Measurements from ENCODE around the gene PLEKHM3. TPM values are rescaled to one million over a fixed set of nuclear protein-coding genes. Genes with fewer than 3 reads are reported as not detected.

Gene PLEKHM3
- total RNA-seq, 6 donors from 2014 or later = 16.4 to 56.3 (median 28.6) TPM

DNA sequence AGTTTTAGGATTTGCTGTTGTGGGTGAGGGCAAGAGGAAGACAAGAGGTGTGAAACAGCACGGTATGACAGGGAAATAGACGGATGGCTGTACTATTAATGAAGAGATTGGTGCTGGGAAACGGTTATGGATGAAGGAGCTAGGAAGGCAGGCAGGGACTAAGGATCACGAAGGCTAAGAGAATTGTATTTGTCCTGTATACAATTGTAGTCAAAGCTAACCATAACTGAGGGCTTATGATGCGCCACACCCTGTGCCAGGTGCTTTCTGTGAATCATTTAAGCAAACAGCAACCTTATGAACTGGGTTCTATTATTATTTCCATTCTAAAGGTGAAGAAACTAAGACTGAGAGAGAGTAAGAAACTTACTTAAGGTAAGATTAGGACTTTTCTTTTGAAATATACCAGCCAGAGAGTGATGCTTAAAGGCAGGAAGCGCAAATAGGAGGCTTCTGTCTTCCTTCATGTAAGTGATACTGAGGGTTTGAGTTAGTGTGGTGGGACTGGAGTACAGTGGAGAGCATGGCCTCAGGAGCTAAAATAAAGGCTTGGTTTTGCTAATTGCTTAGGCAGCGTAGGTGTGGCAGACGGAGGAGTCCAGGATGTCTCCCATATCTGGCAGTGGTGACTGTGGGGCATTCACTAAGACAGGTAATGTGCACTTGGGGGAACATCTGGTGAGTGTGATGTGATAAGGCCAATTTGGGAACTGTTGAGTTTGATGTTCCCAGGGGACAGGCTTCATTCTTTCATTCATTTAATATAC lies 85.8 kb downstream of the PLEKHM3 start:
- no peaks in the 10 kb centered on the region for H3K9me3 ChIP-seq
- WGBS, 2 donors = 78 to 89% methylated on average over 8 of the region's 8 CpGs
- ATAC-seq (ENCODE audit: low FRiP score in 2 of 2) = no peak
- H3K27me3 ChIP-seq = no peaks in the 10 kb centered on the region
- peak overlapping the region in 1 of 4 donors; percentile 7 for H3K27ac ChIP-seq
- no peak for DNase-seq
- H3K4me1 ChIP-seq = peaks cover 6 to 35% (median 16%) of the 10 kb centered on the region in 4 donors
- TF ChIP-seq, protein P1, sequence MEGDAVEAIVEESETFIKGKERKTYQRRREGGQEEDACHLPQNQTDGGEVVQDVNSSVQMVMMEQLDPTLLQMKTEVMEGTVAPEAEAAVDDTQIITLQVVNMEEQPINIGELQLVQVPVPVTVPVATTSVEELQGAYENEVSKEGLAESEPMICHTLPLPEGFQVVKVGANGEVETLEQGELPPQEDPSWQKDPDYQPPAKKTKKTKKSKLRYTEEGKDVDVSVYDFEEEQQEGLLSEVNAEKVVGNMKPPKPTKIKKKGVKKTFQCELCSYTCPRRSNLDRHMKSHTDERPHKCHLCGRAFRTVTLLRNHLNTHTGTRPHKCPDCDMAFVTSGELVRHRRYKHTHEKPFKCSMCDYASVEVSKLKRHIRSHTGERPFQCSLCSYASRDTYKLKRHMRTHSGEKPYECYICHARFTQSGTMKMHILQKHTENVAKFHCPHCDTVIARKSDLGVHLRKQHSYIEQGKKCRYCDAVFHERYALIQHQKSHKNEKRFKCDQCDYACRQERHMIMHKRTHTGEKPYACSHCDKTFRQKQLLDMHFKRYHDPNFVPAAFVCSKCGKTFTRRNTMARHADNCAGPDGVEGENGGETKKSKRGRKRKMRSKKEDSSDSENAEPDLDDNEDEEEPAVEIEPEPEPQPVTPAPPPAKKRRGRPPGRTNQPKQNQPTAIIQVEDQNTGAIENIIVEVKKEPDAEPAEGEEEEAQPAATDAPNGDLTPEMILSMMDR (IDR thresholded peaks at IDR 0.05) = no peak
- no peak for TF ChIP-seq POLR2AphosphoS5 (IDR thresholded peaks at IDR 0.05)
- TF ChIP-seq EP300 (IDR thresholded peaks at IDR 0.05) = no peak
- no peak for TF ChIP-seq POLR2A (IDR thresholded peaks at IDR 0.05)
- no peak overlapping the region for H3K4me3 ChIP-seq
- H3K36me3 ChIP-seq = peaks cover 0 to 9% (median 0%) of the 10 kb centered on the region in 4 donors

DNA sequence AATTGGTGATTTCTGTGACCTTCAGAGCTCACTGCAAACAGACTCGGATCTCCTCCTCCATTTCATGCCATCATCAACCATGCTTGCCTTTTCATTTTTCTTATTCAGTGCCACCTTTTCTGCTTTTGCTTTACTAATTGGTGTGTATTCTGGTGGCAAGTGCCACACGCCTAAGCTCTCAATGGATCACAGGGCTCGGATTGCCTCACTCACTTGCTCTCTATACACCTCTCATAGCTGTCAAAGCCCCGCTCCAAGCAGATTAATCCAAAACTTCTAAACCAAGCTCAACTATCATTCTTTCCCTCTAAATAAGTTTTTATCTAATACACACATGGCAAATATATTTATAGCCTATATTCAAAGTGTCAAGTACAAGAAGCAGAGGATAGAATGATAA lies 86.4 kb downstream of the PLEKHM3 start:
- peak in 1 of 2 donors; percentile 74 for DNase-seq
- Histone ChIP-seq H3K9me3 (no peaks in the 10 kb centered on the region), H3K4me1 (peaks cover 6 to 35% (median 16%) of the 10 kb centered on the region in 4 donors), H3K36me3 (peaks cover 0 to 6% (median 0%) of the 10 kb centered on the region in 4 donors), H3K4me3 (no peak overlapping the region), H3K27ac (peak overlapping the region in 2 of 4 donors; percentile 7 to 46), H3K27me3 (no peaks in the 10 kb centered on the region)
- TF ChIP-seq, protein P1 (IDR thresholded peaks at IDR 0.05) = no peak
- no peak for TF ChIP-seq EP300 (IDR thresholded peaks at IDR 0.05)
- TF ChIP-seq POLR2A (IDR thresholded peaks at IDR 0.05) = no peak
- no peak for TF ChIP-seq POLR2AphosphoS5 (IDR thresholded peaks at IDR 0.05)
- WGBS, 2 donors = 89 to 92% methylated on average over 4 of the region's 4 CpGs
- no peak for ATAC-seq (ENCODE audit: low FRiP score in 2 of 2)

DNA sequence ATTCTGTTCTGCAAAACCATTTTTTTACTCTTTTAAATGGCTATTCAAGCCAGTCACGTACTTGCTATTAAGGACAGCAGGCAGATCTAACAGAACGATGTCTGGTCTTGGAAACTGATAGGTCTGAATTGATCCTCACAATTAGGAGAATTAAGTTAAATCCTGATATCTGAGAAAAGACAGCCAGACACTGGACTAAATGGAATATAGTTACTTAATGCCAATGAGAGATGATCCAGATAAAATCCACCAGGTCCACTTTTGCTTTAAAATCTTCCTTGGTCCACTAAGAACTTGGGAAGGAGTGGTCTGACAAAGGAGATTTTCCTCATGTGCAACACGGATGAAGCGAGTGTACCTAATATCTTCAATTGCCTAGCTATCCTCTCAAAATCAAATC lies 86.9 kb downstream of the PLEKHM3 start:
- Histone ChIP-seq H3K4me1 (peaks cover 6 to 35% (median 18%) of the 10 kb centered on the region in 4 donors), H3K27me3 (no peaks in the 10 kb centered on the region), H3K4me3 (no peak overlapping the region), H3K36me3 (peaks cover 0 to 5% (median 0%) of the 10 kb centered on the region in 4 donors), H3K9me3 (no peaks in the 10 kb centered on the region), H3K27ac (peak overlapping the region in 1 of 4 donors; percentile 46)
- no peak for ATAC-seq (ENCODE audit: low FRiP score in 2 of 2)
- DNase-seq = no peak
- 92 to 93% methylated on average over 4 of the region's 4 CpGs for WGBS, 2 donors
- no peak for TF ChIP-seq POLR2AphosphoS5 (IDR thresholded peaks at IDR 0.05)
- TF ChIP-seq, protein P1 (IDR thresholded peaks at IDR 0.05) = no peak
- no peak for TF ChIP-seq POLR2A (IDR thresholded peaks at IDR 0.05)
- no peak for TF ChIP-seq EP300 (IDR thresholded peaks at IDR 0.05)

DNA sequence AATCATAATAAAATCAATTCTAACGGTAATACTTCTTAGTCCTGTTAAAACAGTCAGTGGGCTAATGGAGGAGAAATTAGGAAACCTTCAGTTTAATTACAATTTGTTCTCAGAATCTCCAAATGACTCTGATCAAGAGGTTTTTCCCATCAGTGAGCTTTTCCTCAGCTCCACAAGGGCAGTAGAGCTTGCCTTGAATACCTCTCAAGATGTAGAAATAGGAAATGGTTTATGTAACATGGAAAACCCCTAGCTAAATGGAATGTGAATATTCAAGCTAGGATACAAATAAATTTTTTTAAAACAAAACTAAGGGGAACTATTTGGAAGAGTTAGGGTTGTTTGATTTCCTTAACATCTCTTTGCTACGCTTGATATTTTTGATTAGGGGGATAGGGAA lies 87.5 kb downstream of the PLEKHM3 start:
- DNase-seq (no peak), ATAC-seq (ENCODE audit: low FRiP score in 2 of 2) (no peak)
- WGBS, 2 donors = 56 to 67% methylated on average over 2 of the region's 2 CpGs
- H3K9me3 ChIP-seq = no peaks in the 10 kb centered on the region
- H3K36me3 ChIP-seq = peaks cover 0 to 5% (median 0%) of the 10 kb centered on the region in 4 donors
- H3K27ac ChIP-seq = peak overlapping the region in 2 of 4 donors; percentile 4 to 46
- H3K27me3 ChIP-seq = no peaks in the 10 kb centered on the region
- TF ChIP-seq EP300 (IDR thresholded peaks at IDR 0.05) (peak in 2 of 4 donors; percentile 49 to 92), POLR2AphosphoS5 (IDR thresholded peaks at IDR 0.05) (no peak)
- H3K4me3 ChIP-seq = no peak overlapping the region
- H3K4me1 ChIP-seq = peaks cover 6 to 35% (median 19%) of the 10 kb centered on the region in 4 donors

DNA sequence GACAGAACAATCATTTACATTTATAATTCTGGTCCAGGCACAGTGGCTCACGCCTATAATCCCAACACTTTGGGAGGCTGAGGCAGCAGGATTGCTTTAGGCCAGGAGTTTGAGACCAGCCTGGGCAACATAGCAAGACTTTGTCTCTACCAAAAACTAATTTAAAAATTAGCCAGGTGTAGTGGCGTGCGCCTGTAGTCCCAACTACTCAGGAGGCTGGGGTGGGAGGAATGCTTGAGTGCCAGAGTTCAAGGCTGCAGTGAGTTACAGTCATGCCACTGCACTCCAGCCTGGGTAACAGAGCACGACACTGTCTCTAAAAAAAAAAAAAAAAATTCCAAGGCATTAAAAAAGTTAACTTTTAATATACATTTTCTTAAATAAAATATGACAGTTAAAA lies 88.1 kb downstream of the PLEKHM3 start:
- WGBS, 2 donors = 87 to 90% methylated on average over 4 of the region's 4 CpGs
- Histone ChIP-seq H3K36me3 (peaks cover 0 to 3% (median 0%) of the 10 kb centered on the region in 4 donors), H3K4me1 (peaks cover 6 to 35% (median 19%) of the 10 kb centered on the region in 4 donors), H3K27me3 (no peaks in the 10 kb centered on the region), H3K9me3 (no peaks in the 10 kb centered on the region), H3K27ac (peak overlapping the region in 2 of 4 donors; percentile 4 to 40), H3K4me3 (no peak overlapping the region)
- DNase-seq (no peak), ATAC-seq (ENCODE audit: low FRiP score in 2 of 2) (no peak)
- TF ChIP-seq POLR2A (IDR thresholded peaks at IDR 0.05) (no peak), EP300 (IDR thresholded peaks at IDR 0.05) (no peak), POLR2AphosphoS5 (IDR thresholded peaks at IDR 0.05) (no peak)
- TF ChIP-seq, protein P1 (IDR thresholded peaks at IDR 0.05) = no peak
